Spleen (tissue), 11 donors: ENCODE results near the gene PCED1B. TPM values are rescaled to one million over a fixed set of nuclear protein-coding genes. Genes with fewer than 3 reads are reported as not detected.

ENCODE experiments used
- DNase-seq: peaks from one replicate; pipeline ENCODE4 v3.0.0-alpha.2; 2020
- H3K27ac ChIP-seq, 8 donors: fragments of 200-600 bp; sonication (generic) in 7 of 8; 1 replicate in 4 of 8; 2 replicates in 4 of 8; pipeline versions ENCODE4 v1.5.0 to v1.8.0; 2016 to 2021; ENCODE audit warnings: inconsistent platforms in 4 of 8, mild to moderate bottlenecking in 4 of 8, moderate library complexity in 1 of 8
- H3K27me3 ChIP-seq, 7 donors: fragments of 200-600 bp; sonication (generic) in 6 of 7; replicated peaks in 1 of 7; 1 replicate in 4 of 7; 2 replicates in 3 of 7; pipeline versions ENCODE4 v1.5.0 to v1.8.0; 2016 to 2021; ENCODE audit warnings: inconsistent platforms in 3 of 7, mild to moderate bottlenecking in 1 of 7
- H3K36me3 ChIP-seq, 6 donors: fragments of 200-600 bp; sonication (generic) in 5 of 6; 1 replicate in 4 of 6; 2 replicates in 2 of 6; pipeline versions ENCODE4 v1.5.0 to v1.8.0; 2016 to 2021; ENCODE audit warnings: inconsistent platforms in 2 of 6
- H3K4me1 ChIP-seq, 6 donors: fragments of 200-600 bp; sonication (generic) in 5 of 6; 1 replicate in 3 of 6; 2 replicates in 3 of 6; pipeline versions ENCODE4 v1.5.0 to v1.8.0; 2016 to 2021; ENCODE audit warnings: inconsistent platforms in 3 of 6
- H3K4me3 ChIP-seq, 8 donors: fragments of 200-600 bp; sonication (generic) in 7 of 8; 1 replicate in 4 of 8; 2 replicates in 4 of 8; pipeline versions ENCODE4 v1.5.0 to v1.8.0; 2016 to 2021; ENCODE audit warnings: inconsistent platforms in 4 of 8, mild to moderate bottlenecking in 4 of 8, moderate library complexity in 2 of 8
- H3K9me3 ChIP-seq, 8 donors: fragments of 200-600 bp; sonication (generic) in 7 of 8; 1 replicate in 4 of 8; 2 replicates in 4 of 8; pipeline versions ENCODE4 v1.5.0 to v1.8.0; 2016 to 2021; ENCODE audit warnings: inconsistent platforms in 4 of 8
- POLR2A ChIP-seq, 3 donors: fragments of 450-650 bp; IDR thresholded peaks; one replicate each; pipeline ENCODE4 v1.5.1; 2017; ENCODE audit warnings: antibody characterized with exemption in 3 of 3, mild to moderate bottlenecking in 1 of 3
- POLR2AphosphoS5 ChIP-seq, 3 donors: sonication (generic); formaldehyde crosslinking; IDR thresholded peaks; one replicate each; pipeline ENCODE4 v1.5.1; 2017; ENCODE audit warnings: antibody characterized with exemption in 3 of 3
- WGBS, 5 donors: extraction: QIAGEN DNeasy Blood & Tissue Kit in 3 of 5; methylation state at CpG; one replicate each; pipeline versions ENCODE4 v1.1.5 to v1.1.7; 2013 to 2018; 5-methylcytosine and 5-hydroxymethylcytosine counted together
- intact Hi-C: fragments of 100-400 bp; cut with DNase I; formaldehyde crosslinking; loops from one replicate; pipeline ENCODE4 v1.15.0; 2023; ENCODE audit warnings: low total_unique reads
- polyA plus RNA-seq, 3 donors: library from polyadenylated mRNA; stranded (reverse); fragments of 200-250 nt; gene quantifications; one replicate each; pipeline ENCODE4 v1.2.1, GENCODE V29; 2013
- total RNA-seq, 7 donors: library from RNA; depleted of rRNA in 3 of 7; stranded (reverse); fragments of >200 nt in 3 of 7; fragmentation: NEBNext Ultra II Directional in 4 of 7; extraction: Animal tissue kit (Norgen Biotek cat#: 25700) in 4 of 7; gene quantifications; one replicate each; pipeline versions ENCODE4 v1.1.0 to v1.2.1, GENCODE V29; 2016 to 2021
- TF ChIP-seq, protein P1 (sequence below), 11 experiments: fragments of 200-600 bp in 7 of 11; fragments of 450-650 bp in 4 of 11; sonication (generic) in 4 of 11; IDR thresholded peaks in 8 of 11; conservative IDR thresholded peaks in 3 of 11; 1 replicate in 7 of 11; 2 replicates in 4 of 11; pipeline versions ENCODE4 v1.4.0 to v1.8.0; 2016 to 2021; ENCODE audit warnings: antibody characterized with exemption in 11 of 11, inconsistent platforms in 4 of 11, mild to moderate bottlenecking in 1 of 11
- donor health status: healthy with polysubstance abuse.
- donor health status: DM: no; HTN: no; CAD: no; lungs with moderate emphysema.
- donor health status: DM: no; HTN: no; CAD: no.
- donor health status: Bipolar disorder and iron deficiency.
- donor health status: healthy.
- donor health status: DM: no; HTN: no; CAD: no.
- donor health status: DM: yes; HTN: yes; CAD: no.

The PCED1B gene
- total and polyA plus RNA-seq, 10 donors = 15.3 to 34.5 (median 24.4) TPM

DNA sequence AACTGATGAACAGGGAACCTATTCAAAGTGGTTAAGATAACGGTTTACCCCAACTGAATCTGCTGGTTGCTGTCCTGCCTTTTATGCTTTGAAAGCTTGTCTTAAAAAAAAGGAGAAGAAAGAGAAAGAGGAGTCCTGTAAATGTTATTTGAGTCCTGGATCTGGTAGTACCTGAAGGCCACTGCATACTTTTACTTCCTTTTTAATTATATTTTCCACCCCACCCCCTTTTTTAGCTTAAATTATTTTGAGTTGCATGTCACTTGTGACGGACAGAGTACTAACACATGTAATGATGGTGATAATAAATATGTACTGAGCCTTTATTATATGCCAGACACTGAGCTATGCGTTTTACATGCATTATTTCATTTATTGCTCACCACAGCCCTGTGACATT is 2.9 kb downstream of the PCED1B start:
- Histone ChIP-seq H3K27me3 (no peaks in the 10 kb centered on the region), H3K27ac (peak overlapping the region in 5 of 8 donors; percentile 82 to 96 (median 92)), H3K4me1 (peaks cover 51 to 91% (median 84%) of the 10 kb centered on the region in 6 donors), H3K9me3 (no peaks in the 10 kb centered on the region), H3K36me3 (no peaks in the 10 kb centered on the region), H3K4me3 (no peak overlapping the region)
- TF ChIP-seq POLR2A (IDR thresholded peaks at IDR 0.05) (no peak), POLR2AphosphoS5 (IDR thresholded peaks at IDR 0.05) (no peak)
- TF ChIP-seq, protein P1, sequence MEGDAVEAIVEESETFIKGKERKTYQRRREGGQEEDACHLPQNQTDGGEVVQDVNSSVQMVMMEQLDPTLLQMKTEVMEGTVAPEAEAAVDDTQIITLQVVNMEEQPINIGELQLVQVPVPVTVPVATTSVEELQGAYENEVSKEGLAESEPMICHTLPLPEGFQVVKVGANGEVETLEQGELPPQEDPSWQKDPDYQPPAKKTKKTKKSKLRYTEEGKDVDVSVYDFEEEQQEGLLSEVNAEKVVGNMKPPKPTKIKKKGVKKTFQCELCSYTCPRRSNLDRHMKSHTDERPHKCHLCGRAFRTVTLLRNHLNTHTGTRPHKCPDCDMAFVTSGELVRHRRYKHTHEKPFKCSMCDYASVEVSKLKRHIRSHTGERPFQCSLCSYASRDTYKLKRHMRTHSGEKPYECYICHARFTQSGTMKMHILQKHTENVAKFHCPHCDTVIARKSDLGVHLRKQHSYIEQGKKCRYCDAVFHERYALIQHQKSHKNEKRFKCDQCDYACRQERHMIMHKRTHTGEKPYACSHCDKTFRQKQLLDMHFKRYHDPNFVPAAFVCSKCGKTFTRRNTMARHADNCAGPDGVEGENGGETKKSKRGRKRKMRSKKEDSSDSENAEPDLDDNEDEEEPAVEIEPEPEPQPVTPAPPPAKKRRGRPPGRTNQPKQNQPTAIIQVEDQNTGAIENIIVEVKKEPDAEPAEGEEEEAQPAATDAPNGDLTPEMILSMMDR (IDR thresholded peaks at IDR 0.05 in 8 of 11, conservative IDR thresholded peaks at IDR 0.05 in 3 of 11) = no peak
- DNase-seq = no peak
- intact Hi-C loops = no loop called here
- WGBS, 5 donors = 74 to 78% (median 76%) methylated on average over 3 of the region's 3 CpGs

DNA sequence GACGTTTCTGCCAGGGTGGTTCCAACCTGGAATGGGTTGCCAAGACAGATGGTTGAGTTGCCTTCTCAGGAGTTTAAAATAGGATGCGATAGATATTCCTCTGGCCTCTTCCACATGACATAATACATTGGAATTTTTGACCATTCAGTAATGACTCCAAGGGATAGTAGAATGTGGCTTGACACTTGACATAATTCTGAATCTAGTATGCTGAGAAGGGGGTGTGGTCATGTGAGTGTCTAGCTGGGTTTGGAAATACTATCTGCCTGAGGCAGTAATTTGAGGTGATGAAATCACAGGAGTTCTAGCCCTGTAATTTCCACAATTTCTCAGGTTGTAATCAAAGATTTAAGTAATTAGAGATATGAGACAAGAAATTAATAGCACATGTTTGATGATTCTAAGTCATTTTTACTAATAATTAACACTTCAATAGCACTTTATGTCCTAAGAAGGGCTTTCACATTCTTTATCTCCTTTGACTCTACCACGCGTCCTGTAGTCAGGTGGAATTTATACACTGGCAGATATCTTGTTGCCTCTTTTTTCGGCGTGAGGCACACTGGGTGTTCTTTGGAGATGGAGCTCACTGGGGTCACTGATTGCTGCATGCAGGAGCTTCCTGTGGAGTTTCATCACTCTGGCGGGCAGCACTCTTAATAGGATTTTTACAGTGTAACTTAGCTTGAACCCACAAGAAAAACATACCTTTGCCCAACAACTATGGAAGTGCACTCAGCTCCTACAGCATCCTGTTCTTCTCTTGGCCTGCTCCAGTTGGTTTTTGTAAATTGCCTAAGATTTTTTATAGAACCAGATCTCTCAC is 3.6 kb downstream of the PCED1B start:
- WGBS, 5 donors = 70 to 84% (median 76%) methylated on average over 7 of the region's 7 CpGs
- no peaks in the 10 kb centered on the region for H3K36me3 ChIP-seq
- H3K27ac ChIP-seq = peak overlapping the region in 3 of 8 donors; percentile 43 to 96 (median 94)
- H3K27me3 ChIP-seq = no peaks in the 10 kb centered on the region
- no peaks in the 10 kb centered on the region for H3K9me3 ChIP-seq
- H3K4me1 ChIP-seq = peaks cover 51 to 91% (median 79%) of the 10 kb centered on the region in 6 donors
- intact Hi-C loops = no loop called here
- TF ChIP-seq POLR2A (IDR thresholded peaks at IDR 0.05) = no peak
- no peak for TF ChIP-seq POLR2AphosphoS5 (IDR thresholded peaks at IDR 0.05)
- TF ChIP-seq, protein P1 (IDR thresholded peaks at IDR 0.05 in 8 of 11, conservative IDR thresholded peaks at IDR 0.05 in 3 of 11) = no peak
- no peak overlapping the region for H3K4me3 ChIP-seq
- DNase-seq = no peak

DNA sequence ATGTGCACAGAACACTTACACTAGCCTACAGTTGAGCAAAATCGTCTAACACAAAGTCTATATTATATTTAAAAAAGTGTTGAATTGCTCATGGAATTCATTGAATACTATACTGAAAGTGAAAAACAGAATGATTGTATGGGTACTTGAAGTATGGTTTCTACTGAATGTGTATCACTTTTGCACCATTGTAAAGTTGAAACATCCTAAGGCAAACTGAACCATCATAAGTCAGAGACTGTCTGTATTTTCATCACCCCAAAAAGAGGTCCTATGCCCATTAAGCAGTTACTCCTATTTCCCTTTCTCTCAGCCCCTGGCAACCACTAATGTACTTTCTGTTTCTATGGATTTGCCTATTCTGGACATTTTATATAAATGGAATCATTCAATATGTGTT is 4.8 kb downstream of the PCED1B start:
- H3K27me3 ChIP-seq = no peaks in the 10 kb centered on the region
- intact Hi-C loops = no loop called here
- H3K27ac ChIP-seq = peak overlapping the region in 7 of 8 donors; percentile 10 to 96 (median 55)
- peaks cover 51 to 87% (median 68%) of the 10 kb centered on the region in 6 donors for H3K4me1 ChIP-seq
- no peaks in the 10 kb centered on the region for H3K36me3 ChIP-seq
- no peaks in the 10 kb centered on the region for H3K9me3 ChIP-seq
- no peak overlapping the region for H3K4me3 ChIP-seq
- DNase-seq = no peak
- 77 to 88% (median 84%) methylated on average over 1 of the region's 1 CpG for WGBS, 5 donors
- no peak for TF ChIP-seq POLR2AphosphoS5 (IDR thresholded peaks at IDR 0.05)
- TF ChIP-seq POLR2A (IDR thresholded peaks at IDR 0.05) = no peak
- TF ChIP-seq, protein P1 (IDR thresholded peaks at IDR 0.05 in 8 of 11, conservative IDR thresholded peaks at IDR 0.05 in 3 of 11) = no peak

GRCh38 chr12:47085815-47086252 is 6.4 kb downstream of the PCED1B start:
- H3K27ac ChIP-seq = peak overlapping the region in 7 of 8 donors; percentile 10 to 96 (median 55)
- no peak for DNase-seq
- TF ChIP-seq, protein P1 (IDR thresholded peaks at IDR 0.05 in 8 of 11, conservative IDR thresholded peaks at IDR 0.05 in 3 of 11) = no peak
- peak in 1 of 3 donors; percentile 32 for TF ChIP-seq POLR2AphosphoS5 (IDR thresholded peaks at IDR 0.05)

More at GRCh38 chr12:47085815-47086252, 6.4 kb downstream of the PCED1B start:
- peak overlapping the region in 2 of 8 donors; percentile 14 to 23 for H3K4me3 ChIP-seq
- H3K27me3 ChIP-seq = no peaks in the 10 kb centered on the region
- WGBS, 5 donors = 14 to 32% (median 18%) methylated on average over 6 of the region's 6 CpGs
- intact Hi-C loops = no loop called here
- no peaks in the 10 kb centered on the region for H3K36me3 ChIP-seq
- peaks cover 51 to 80% (median 63%) of the 10 kb centered on the region in 6 donors for H3K4me1 ChIP-seq
- peaks cover 0 to 7% (median 0%) of the 10 kb centered on the region in 8 donors for H3K9me3 ChIP-seq
